A549 treated with DMSO at 1 μM for 4 hours (cell line): ENCODE data around the gene MC4R. TPM values are rescaled to one million over a fixed set of nuclear protein-coding genes. Genes with fewer than 3 reads are reported as not detected.

Source experiments
- total RNA-seq: library from RNA; stranded (reverse); fragments of 200-300 nt; extraction: Qiagen RNA extraction; gene quantifications from 5 replicates; pipeline ENCODE4 v1.2.3, GENCODE V29; 2022; ENCODE audit warnings: low read depth

Gene MC4R
- total RNA-seq, result 0.08 TPM in 1 of 5 replicates, not detected in the others

DNA sequence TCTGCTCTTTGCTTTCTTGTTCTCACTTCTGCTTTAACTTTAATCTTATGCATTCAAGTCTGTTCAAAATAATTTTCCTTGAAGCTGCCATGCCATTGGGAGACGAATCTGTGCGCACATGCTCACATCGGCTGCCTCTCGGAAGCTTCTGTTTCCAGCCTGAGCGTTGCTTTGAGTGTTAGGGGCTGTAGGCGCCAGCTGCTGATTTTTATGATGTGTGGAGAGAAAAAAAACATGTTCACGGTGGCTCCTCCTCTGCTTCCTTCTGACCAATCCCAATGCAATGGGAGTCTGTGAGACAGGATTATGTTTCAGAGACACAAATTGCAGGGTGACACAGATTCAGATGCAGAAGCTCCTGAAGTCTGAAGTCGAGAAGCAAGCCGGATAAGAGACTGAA is at the start of gene MC4R:
Gene MC4R, minus strand, starts transcription at position 180 of the 400 bp plus-strand sequence. CDS start 426 bp downstream, outside the sequence.

